Erythroblast (primary cell): ENCODE data around the gene MAML2.

Source experiments
- GATA1 ChIP-seq: IDR thresholded peaks from 2 replicates; pipeline ENCODE4 v1.6.1; 2011; ENCODE audit warnings: low read depth, mild to moderate bottlenecking, control low read depth, low read length, moderate library complexity
- POLR2A ChIP-seq: IDR thresholded peaks from 2 replicates; pipeline ENCODE4 v1.6.1; 2011; ENCODE audit warnings: mild to moderate bottlenecking, low read length

- TF ChIP-seq POLR2A (no peak), GATA1 (no peak)
Measured at GRCh38 chr11:96373826-96374225, 30.8 kb upstream of the MAML2 start.
